Neuronal stem cell (in vitro differentiated cells): Measurements from ENCODE around the gene SHROOM3.
A peak's percentile ranks its signal among the peaks of the same experiment; 100 is the strongest.

ENCODE experiments used
- DNase-seq: peaks from one replicate; pipeline ENCODE4 v3.0.0-alpha.2; 2013; ENCODE audit warnings: low spot score
- H2AFZ ChIP-seq: one replicate; pipeline ENCODE4 v1.6.1; 2013; ENCODE audit warnings: mild to moderate bottlenecking, low read length, inconsistent platforms
- H2AK5ac ChIP-seq: 2 replicates; pipeline ENCODE4 v1.6.1; 2013; ENCODE audit warnings: low read depth, mild to moderate bottlenecking, inconsistent platforms, low read length, moderate library complexity, mixed read lengths
- H2BK120ac ChIP-seq: 2 replicates; pipeline ENCODE4 v1.6.1; 2013; ENCODE audit warnings: low read depth, mild to moderate bottlenecking, inconsistent platforms, low read length, moderate library complexity, mixed read lengths
- H2BK12ac ChIP-seq: one replicate; pipeline ENCODE4 v1.6.1; 2013; ENCODE audit warnings: low read length, inconsistent platforms
- H2BK15ac ChIP-seq: 2 replicates; pipeline ENCODE4 v1.6.1; 2013; ENCODE audit warnings: mild to moderate bottlenecking, low read length, inconsistent platforms, mixed read lengths
- H2BK5ac ChIP-seq: one replicate; pipeline ENCODE4 v1.6.1; 2013; ENCODE audit warnings: inconsistent platforms, mild to moderate bottlenecking, low read length, moderate library complexity
- H3K14ac ChIP-seq: one replicate; pipeline ENCODE4 v1.6.1; 2013; ENCODE audit warnings: low read length, inconsistent platforms
- H3K18ac ChIP-seq: 2 replicates; pipeline ENCODE4 v1.6.1; 2013; ENCODE audit warnings: low read length, inconsistent platforms
- H3K23ac ChIP-seq: 2 replicates; pipeline ENCODE4 v1.6.1; 2013; ENCODE audit warnings: low read depth, mild to moderate bottlenecking, mixed read lengths, low read length, inconsistent platforms; ENCODE audit not compliant: poor library complexity
- H3K27ac ChIP-seq: replicated peaks from 3 replicates; pipeline ENCODE4 v1.5.1; 2013; ENCODE audit warnings: low read length, inconsistent platforms
- H3K27me3 ChIP-seq, 3 experiments: 2 replicates each; pipeline ENCODE4 v1.6.1; 2013; ENCODE audit warnings: low read length in 3 of 3, mild to moderate bottlenecking in 2 of 3, inconsistent platforms in 1 of 3, low read depth in 1 of 3, mixed read lengths in 1 of 3, moderate library complexity in 1 of 3; ENCODE audit not compliant: control insufficient read depth in 3 of 3, insufficient read depth in 3 of 3
- H3K36me3 ChIP-seq, 2 donors: replicated peaks in 1 of 2; 2 replicates each; pipeline ENCODE4 v1.6.1; 2013; ENCODE audit warnings: low read length in 2 of 2; ENCODE audit not compliant: control insufficient read depth in 2 of 2, insufficient read depth in 2 of 2
- H3K4ac ChIP-seq: 2 replicates; pipeline ENCODE4 v1.6.1; 2013; ENCODE audit warnings: inconsistent platforms, mild to moderate bottlenecking, low read length, moderate library complexity
- H3K4me1 ChIP-seq, 2 donors: 1 replicate in 1 of 2; 2 replicates in 1 of 2; pipeline ENCODE4 v1.6.1; 2013; ENCODE audit warnings: low read length in 2 of 2, low read depth in 1 of 2; ENCODE audit not compliant: control insufficient read depth in 2 of 2, insufficient read depth in 1 of 2
- H3K4me2 ChIP-seq: one replicate; pipeline ENCODE4 v1.6.1; 2013; ENCODE audit warnings: mild to moderate bottlenecking, low read length, inconsistent platforms; ENCODE audit not compliant: insufficient read depth, poor library complexity, severe bottlenecking
- H3K4me3 ChIP-seq, 2 donors: 2 replicates each; pipeline ENCODE4 v1.5.1; 2013; ENCODE audit warnings: low read length in 2 of 2, mild to moderate bottlenecking in 2 of 2, inconsistent platforms in 1 of 2, moderate library complexity in 1 of 2
- H3K79me1 ChIP-seq: one replicate; pipeline ENCODE4 v1.6.1; 2013; ENCODE audit warnings: low read depth, mild to moderate bottlenecking, inconsistent platforms, low read length, moderate library complexity
- H3K9ac ChIP-seq: one replicate; pipeline ENCODE4 v1.6.1; 2013; ENCODE audit warnings: mild to moderate bottlenecking, low read depth, low read length, inconsistent platforms; ENCODE audit not compliant: poor library complexity
- H3K9me3 ChIP-seq, 2 donors: replicated peaks in 1 of 2; 2 replicates each; pipeline versions ENCODE3 to v1.6.1; 2013; ENCODE audit warnings: low read length in 2 of 2, mild to moderate bottlenecking in 2 of 2, inconsistent platforms in 1 of 2, low read depth in 1 of 2, mixed read lengths in 1 of 2, moderate library complexity in 1 of 2; ENCODE audit not compliant: control insufficient read depth in 2 of 2, insufficient read depth in 1 of 2
- H4K8ac ChIP-seq: one replicate; pipeline ENCODE4 v1.6.1; 2013; ENCODE audit warnings: low read depth, mild to moderate bottlenecking, inconsistent platforms, low read length, moderate library complexity
- H4K91ac ChIP-seq: one replicate; pipeline ENCODE4 v1.6.1; 2013; ENCODE audit warnings: low read length, low read depth, mild to moderate bottlenecking, inconsistent platforms; ENCODE audit not compliant: poor library complexity
- WGBS, 2 donors: extraction: QIAGEN DNeasy Blood & Tissue Kit; methylation state at CpG; one replicate each; pipeline ENCODE4 v1.1.7; 2013; ENCODE audit warnings: missing lambda C conversion rate in 2 of 2, mixed read lengths in 1 of 2; ENCODE audit not compliant: insufficient read length in 2 of 2, insufficient replicate concordance in 1 of 2; ENCODE audit errors: extremely low coverage in 2 of 2; 5-methylcytosine and 5-hydroxymethylcytosine counted together

Gene SHROOM3

DNA sequence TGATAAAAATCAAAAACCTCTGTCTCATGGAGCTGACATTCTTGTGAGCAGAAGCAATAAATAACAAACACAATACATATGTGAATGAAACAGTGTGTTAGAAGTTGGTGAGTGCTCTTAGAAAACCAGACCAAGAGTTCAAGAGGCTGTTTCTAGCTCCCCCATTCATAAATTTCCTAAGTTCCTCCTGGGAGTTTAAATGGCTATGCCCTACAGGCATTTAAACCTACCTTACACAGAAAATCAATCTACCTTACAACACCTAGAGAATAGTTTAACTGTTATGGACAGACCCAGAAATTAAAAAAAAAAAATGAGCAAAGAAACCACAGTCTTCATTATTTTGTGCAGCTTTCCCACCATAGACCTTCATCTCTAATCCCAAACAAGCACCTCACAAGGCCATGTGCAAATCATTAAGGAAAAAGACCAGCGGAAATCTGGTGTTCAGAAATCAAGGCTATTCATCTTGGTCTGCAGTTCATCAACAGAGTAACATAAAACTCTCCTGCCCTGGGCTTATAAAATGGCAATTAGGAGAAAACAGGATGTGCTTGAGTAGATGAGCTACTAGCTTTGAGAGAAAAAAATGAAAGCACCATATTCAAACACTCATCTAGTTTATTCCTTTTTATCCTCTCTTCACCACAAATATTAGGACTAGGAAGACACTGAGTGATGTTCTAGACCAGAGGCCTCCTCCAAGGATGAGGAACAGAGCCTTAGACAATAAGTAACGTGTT, 147.2 kb downstream of the SHROOM3 start:
- no peak overlapping the region for H3K14ac ChIP-seq
- peaks cover 8 to 24% of the 10 kb centered on the region in 2 donors for H3K36me3 ChIP-seq
- H3K23ac ChIP-seq: no peak overlapping the region
- H2BK15ac ChIP-seq: no peak overlapping the region
- no peak overlapping the region for H2AK5ac ChIP-seq
- H2AFZ ChIP-seq: no peak overlapping the region
- H3K79me1 ChIP-seq: no peaks in the 10 kb centered on the region
- no peak overlapping the region for H3K4me3 ChIP-seq
- no peak overlapping the region for H3K18ac ChIP-seq
- H2BK120ac ChIP-seq: no peak overlapping the region
- no peak for DNase-seq
- peaks cover 12 to 23% of the 10 kb centered on the region in 2 donors for H3K4me1 ChIP-seq
- no peaks in the 10 kb centered on the region for H3K9me3 ChIP-seq
- no peaks in the 10 kb centered on the region for H3K27me3 ChIP-seq
- H2BK5ac ChIP-seq: no peak overlapping the region
- WGBS, 2 donors: no CpG with 5 or more reads among the region's 2 CpGs
- H4K91ac ChIP-seq: no peak overlapping the region
- no peak overlapping the region for H3K27ac ChIP-seq
- no peak overlapping the region for H3K4ac ChIP-seq
- no peak overlapping the region for H3K4me2 ChIP-seq
- H4K8ac ChIP-seq: no peak overlapping the region
- H3K9ac ChIP-seq: no peak overlapping the region
- no peak overlapping the region for H2BK12ac ChIP-seq

DNA sequence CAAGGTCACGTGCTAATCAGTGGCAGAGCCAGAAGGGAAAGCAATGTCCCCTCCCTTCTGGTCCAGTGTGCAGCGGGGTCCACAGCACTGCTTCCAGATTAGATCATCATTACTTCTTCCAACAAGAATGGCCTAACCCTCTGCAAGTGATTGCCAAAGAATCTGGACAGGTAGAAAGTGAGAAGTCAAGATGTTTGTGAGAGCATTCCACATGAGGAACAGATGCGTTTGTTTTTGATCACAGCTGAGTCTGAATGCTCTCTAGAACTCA, 147.7 kb downstream of the SHROOM3 start:
- H2BK12ac ChIP-seq: no peak overlapping the region
- H3K9ac ChIP-seq: no peak overlapping the region
- no peak overlapping the region for H3K23ac ChIP-seq
- H3K4me2 ChIP-seq: no peak overlapping the region
- H3K4ac ChIP-seq: no peak overlapping the region
- no CpG with 5 or more reads among the region's 3 CpGs for WGBS, 2 donors
- H2BK5ac ChIP-seq: no peak overlapping the region
- no peak overlapping the region for H2BK120ac ChIP-seq
- H3K18ac ChIP-seq: no peak overlapping the region
- no peak overlapping the region for H2AFZ ChIP-seq
- H3K9me3 ChIP-seq: no peaks in the 10 kb centered on the region
- H3K14ac ChIP-seq: no peak overlapping the region
- H2AK5ac ChIP-seq: no peak overlapping the region
- no peak overlapping the region for H4K8ac ChIP-seq
- H3K4me1 ChIP-seq: peaks cover 12 to 23% of the 10 kb centered on the region in 2 donors
- H3K27me3 ChIP-seq: no peaks in the 10 kb centered on the region
- no peak overlapping the region for H3K27ac ChIP-seq
- no peak overlapping the region for H2BK15ac ChIP-seq
- peaks cover 8 to 24% of the 10 kb centered on the region in 2 donors for H3K36me3 ChIP-seq
- H3K79me1 ChIP-seq: no peaks in the 10 kb centered on the region
- no peak for DNase-seq
- H3K4me3 ChIP-seq: no peak overlapping the region
- no peak overlapping the region for H4K91ac ChIP-seq

DNA sequence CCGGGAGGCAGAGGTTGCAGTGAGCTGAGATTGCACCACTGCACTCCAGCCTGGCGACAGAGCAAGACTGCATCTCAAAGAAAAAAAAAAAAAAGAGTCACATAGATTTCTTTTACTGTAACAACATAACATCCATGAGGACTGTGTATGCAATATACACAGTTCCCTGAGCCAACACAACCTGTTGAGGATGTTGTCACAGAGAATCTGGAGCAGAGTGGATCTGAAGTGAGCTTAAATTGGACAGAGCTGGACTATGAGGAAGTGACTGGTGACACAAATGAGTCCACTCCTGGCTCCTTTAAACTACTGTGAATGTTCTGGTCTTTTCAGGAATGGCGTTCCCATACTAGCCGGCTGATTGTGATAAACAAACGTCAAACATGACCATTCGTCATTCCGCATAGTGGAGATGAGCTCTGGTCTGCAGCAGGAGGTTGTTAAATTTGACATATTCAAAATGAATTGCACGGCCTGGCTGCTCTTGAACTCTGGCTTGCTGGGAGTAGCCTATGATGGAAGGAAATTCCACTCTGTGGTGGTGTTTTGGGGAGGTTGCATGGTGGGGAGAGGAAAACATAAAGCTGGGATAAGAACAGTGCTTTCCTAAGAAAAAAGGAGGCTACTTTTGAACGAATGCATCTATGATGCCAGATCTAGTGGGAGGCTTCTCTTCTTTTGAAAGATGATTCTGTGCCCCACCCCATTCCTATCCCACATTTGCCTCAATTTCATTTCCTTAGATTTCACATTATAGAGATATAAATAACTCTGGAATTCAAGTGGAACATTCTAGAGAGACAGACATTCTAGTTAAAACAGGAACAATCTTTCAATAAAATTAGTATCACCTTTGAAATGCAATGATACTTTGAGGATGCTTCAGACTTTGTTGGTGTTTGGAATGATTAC, 149.5 kb downstream of the SHROOM3 start:
- H3K27me3 ChIP-seq: no peaks in the 10 kb centered on the region
- no peak overlapping the region for H4K8ac ChIP-seq
- H3K27ac ChIP-seq: no peak overlapping the region
- no peak overlapping the region for H3K18ac ChIP-seq
- H3K9me3 ChIP-seq: no peaks in the 10 kb centered on the region
- no peak overlapping the region for H3K9ac ChIP-seq
- H2BK15ac ChIP-seq: no peak overlapping the region
- WGBS, 2 donors: no CpG with 5 or more reads among the region's 9 CpGs
- no peak overlapping the region for H2BK12ac ChIP-seq
- H4K91ac ChIP-seq: no peak overlapping the region
- no peak overlapping the region for H2AFZ ChIP-seq
- H3K36me3 ChIP-seq: peaks cover 8 to 24% of the 10 kb centered on the region in 2 donors
- H2BK120ac ChIP-seq: no peak overlapping the region
- H3K4me3 ChIP-seq: no peak overlapping the region
- H3K79me1 ChIP-seq: no peaks in the 10 kb centered on the region
- DNase-seq: no peak
- no peak overlapping the region for H3K4ac ChIP-seq
- H3K4me1 ChIP-seq: peaks cover 21 to 38% of the 10 kb centered on the region in 2 donors
- no peak overlapping the region for H3K14ac ChIP-seq
- no peak overlapping the region for H2BK5ac ChIP-seq
- H2AK5ac ChIP-seq: no peak overlapping the region
- no peak overlapping the region for H3K23ac ChIP-seq
- no peak overlapping the region for H3K4me2 ChIP-seq

DNA sequence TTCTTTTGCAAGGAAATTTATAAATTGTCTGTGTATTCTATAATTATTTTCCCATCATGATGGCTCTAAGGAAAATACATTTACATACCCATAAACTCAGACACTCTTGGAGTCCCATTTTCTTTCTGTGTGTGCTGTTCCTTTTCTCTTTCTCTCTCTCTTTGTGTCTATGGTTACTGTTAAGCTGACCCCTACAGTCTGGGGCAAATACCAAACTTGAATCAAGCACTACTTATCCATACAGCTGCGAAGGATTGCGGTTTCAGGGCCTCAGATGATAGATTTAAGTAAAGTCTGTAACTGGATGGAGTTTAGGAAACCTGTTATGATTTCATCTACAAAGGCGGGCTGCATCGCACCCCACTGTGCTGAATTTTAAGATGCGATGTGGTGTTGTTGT, 150.2 kb downstream of the SHROOM3 start:
- H3K9me3 ChIP-seq: no peaks in the 10 kb centered on the region
- H3K4me3 ChIP-seq: no peak overlapping the region
- no peak overlapping the region for H2BK5ac ChIP-seq
- no CpG with 5 or more reads among the region's 5 CpGs for WGBS, 2 donors
- no peaks in the 10 kb centered on the region for H3K27me3 ChIP-seq
- peak; percentile 37 for DNase-seq
- H2AK5ac ChIP-seq: no peak overlapping the region
- no peak overlapping the region for H3K27ac ChIP-seq
- no peak overlapping the region for H2BK15ac ChIP-seq
- no peak overlapping the region for H3K14ac ChIP-seq
- H4K8ac ChIP-seq: no peak overlapping the region
- no peak overlapping the region for H3K9ac ChIP-seq
- H3K4me1 ChIP-seq: peaks cover 23 to 44% of the 10 kb centered on the region in 2 donors
- H3K4me2 ChIP-seq: no peak overlapping the region
- H4K91ac ChIP-seq: no peak overlapping the region
- H2AFZ ChIP-seq: no peak overlapping the region
- no peak overlapping the region for H3K18ac ChIP-seq
- H3K23ac ChIP-seq: no peak overlapping the region
- H2BK120ac ChIP-seq: no peak overlapping the region
- no peaks in the 10 kb centered on the region for H3K79me1 ChIP-seq
- no peak overlapping the region for H2BK12ac ChIP-seq
- peaks cover 5 to 24% of the 10 kb centered on the region in 2 donors for H3K36me3 ChIP-seq
- no peak overlapping the region for H3K4ac ChIP-seq
